Loucy (cell line): ENCODE results near the gene GDPGP1.

ENCODE experiments used
- H2AFZ ChIP-seq: fragments of 200-600 bp; sonication (generic); 2 replicates; pipeline ENCODE4 v1.6.0; 2016; ENCODE audit warnings: antibody characterized with exemption, mild to moderate bottlenecking, low read length, moderate library complexity
- H3F3A ChIP-seq: fragments of 200-600 bp; 2 replicates; pipeline ENCODE4 v1.6.0; 2016; ENCODE audit warnings: antibody characterized with exemption, low read depth, mild to moderate bottlenecking
- H3K27me3 ChIP-seq: fragments of 200-600 bp; sonication (generic); 2 replicates; pipeline ENCODE4 v1.6.1; 2014; ENCODE audit warnings: low read length, mild to moderate bottlenecking; ENCODE audit not compliant: insufficient read depth, poor library complexity, severe bottlenecking
- H3K36me3 ChIP-seq: fragments of 200-600 bp; sonication (generic); 2 replicates; pipeline ENCODE4 v1.6.1; 2016; ENCODE audit warnings: low read length; ENCODE audit not compliant: insufficient read depth
- H3K4me1 ChIP-seq: fragments of 200-600 bp; sonication (generic); 2 replicates; pipeline ENCODE4 v1.5.1; 2014; ENCODE audit warnings: low read length, mild to moderate bottlenecking; ENCODE audit not compliant: insufficient read depth, poor library complexity, severe bottlenecking
- H3K4me2 ChIP-seq: fragments of 200-600 bp; sonication (generic); 2 replicates; pipeline ENCODE4 v1.6.0; 2014; ENCODE audit warnings: antibody characterized with exemption, low read length, low read depth, mild to moderate bottlenecking; ENCODE audit not compliant: poor library complexity, severe bottlenecking
- H3K4me3 ChIP-seq: fragments of 200-600 bp; sonication (generic); 2 replicates; pipeline ENCODE4 v1.5.1; 2014; ENCODE audit warnings: low read length, mild to moderate bottlenecking, mixed read lengths; ENCODE audit not compliant: poor library complexity, severe bottlenecking
- H3K79me2 ChIP-seq: fragments of 200-600 bp; sonication (generic); 2 replicates; pipeline ENCODE4 v1.6.1; 2014; ENCODE audit warnings: low read length; ENCODE audit not compliant: insufficient read depth
- H3K9ac ChIP-seq: fragments of 200-600 bp; sonication (generic); 2 replicates; pipeline ENCODE4 v1.6.0; 2014; ENCODE audit warnings: mild to moderate bottlenecking, low read depth, low read length, moderate library complexity; ENCODE audit not compliant: poor library complexity, severe bottlenecking
- H3K9me2 ChIP-seq: fragments of 200-600 bp; sonication (generic); replicated peaks from 2 replicates; pipeline ENCODE4 v1.6.1; 2016; ENCODE audit warnings: low read depth, low read length, mixed read lengths
- H3K9me3 ChIP-seq: fragments of 200-600 bp; sonication (generic); 2 replicates; pipeline ENCODE4 v1.6.1; 2014; ENCODE audit warnings: mild to moderate bottlenecking, antibody characterized with exemption, low read length, low read depth; ENCODE audit not compliant: insufficient read depth
- H4K20me1 ChIP-seq: fragments of 200-600 bp; sonication (generic); 2 replicates; pipeline ENCODE4 v1.6.0; 2014; ENCODE audit warnings: antibody characterized with exemption, low read length, mild to moderate bottlenecking; ENCODE audit not compliant: insufficient read depth, poor library complexity, severe bottlenecking
- CTCF ChIP-seq: fragments of 200-600 bp; sonication (generic); conservative IDR thresholded peaks from 2 replicates; pipeline ENCODE4 v1.5.1; 2014; ENCODE audit warnings: mild to moderate bottlenecking, antibody characterized with exemption, low read length
- EZH2phosphoT487 ChIP-seq: fragments of 200-600 bp; IDR thresholded peaks from 2 replicates; pipeline ENCODE4 v1.6.1; 2018; ENCODE audit warnings: antibody characterized with exemption, mild to moderate bottlenecking, moderate library complexity, borderline replicate concordance

Gene GDPGP1

GRCh38 chr15:90207252-90207651, 26.8 kb upstream of the GDPGP1 start:
- Histone ChIP-seq H3K4me2 (no peak overlapping the region), H3F3A (no peaks in the 10 kb centered on the region), H3K36me3 (no peaks in the 10 kb centered on the region), H4K20me1 (peaks cover 9% of the 10 kb centered on the region), H3K27me3 (no peaks in the 10 kb centered on the region), H3K4me3 (no peak overlapping the region), H3K79me2 (peaks cover 67% of the 10 kb centered on the region; the same call in 1 of the 2 replicates), H3K9ac (no peak overlapping the region), H3K4me1 (peaks cover 48% of the 10 kb centered on the region), H3K9me3 (no peaks in the 10 kb centered on the region), H3K9me2 (no peaks in the 10 kb centered on the region), H2AFZ (no peak overlapping the region)
- TF ChIP-seq EZH2phosphoT487, result no peak
- TF ChIP-seq CTCF, result no peak

- H3K9ac ChIP-seq, result no peak overlapping the region
- H3K79me2 ChIP-seq, result peaks cover 62% of the 10 kb centered on the region; the same call in 1 of the 2 replicates
- H3K4me2 ChIP-seq, result no peak overlapping the region
- peaks cover 37% of the 10 kb centered on the region for H3K4me1 ChIP-seq
- TF ChIP-seq CTCF, result no peak
- TF ChIP-seq EZH2phosphoT487, result no peak
- H4K20me1 ChIP-seq, result peaks cover 7% of the 10 kb centered on the region
- H3K9me3 ChIP-seq, result no peaks in the 10 kb centered on the region
- no peaks in the 10 kb centered on the region for H3F3A ChIP-seq
- H2AFZ ChIP-seq, result no peak overlapping the region
- H3K27me3 ChIP-seq, result no peaks in the 10 kb centered on the region
- no peak overlapping the region for H3K4me3 ChIP-seq
- H3K36me3 ChIP-seq, result no peaks in the 10 kb centered on the region
- no peaks in the 10 kb centered on the region for H3K9me2 ChIP-seq
These were observed 25.7 kb upstream of the GDPGP1 start for GRCh38 chr15:90208356-90208755.

- Histone ChIP-seq H3F3A (no peaks in the 10 kb centered on the region), H3K27me3 (no peaks in the 10 kb centered on the region), H3K9me3 (no peaks in the 10 kb centered on the region), H3K79me2 (peaks cover 54% of the 10 kb centered on the region; the same call in 1 of the 2 replicates), H3K9ac (no peak overlapping the region), H2AFZ (no peak overlapping the region), H4K20me1 (peaks cover 3% of the 10 kb centered on the region), H3K4me3 (no peak overlapping the region), H3K36me3 (no peaks in the 10 kb centered on the region), H3K4me1 (peaks cover 24% of the 10 kb centered on the region), H3K4me2 (no peak overlapping the region), H3K9me2 (no peaks in the 10 kb centered on the region)
- TF ChIP-seq EZH2phosphoT487, result no peak
- TF ChIP-seq CTCF, result no peak
These were observed 24.4 kb upstream of the GDPGP1 start for GRCh38 chr15:90209591-90209990.
